ENCODE data around the gene KREMEN1.

KREMEN1 gene

GRCh38 chr22:29049655-29050263 lies 23.1 kb upstream of the KREMEN1 start:
- no peak for DNase-seq (ENCODE audit: low read depth)

DNA sequence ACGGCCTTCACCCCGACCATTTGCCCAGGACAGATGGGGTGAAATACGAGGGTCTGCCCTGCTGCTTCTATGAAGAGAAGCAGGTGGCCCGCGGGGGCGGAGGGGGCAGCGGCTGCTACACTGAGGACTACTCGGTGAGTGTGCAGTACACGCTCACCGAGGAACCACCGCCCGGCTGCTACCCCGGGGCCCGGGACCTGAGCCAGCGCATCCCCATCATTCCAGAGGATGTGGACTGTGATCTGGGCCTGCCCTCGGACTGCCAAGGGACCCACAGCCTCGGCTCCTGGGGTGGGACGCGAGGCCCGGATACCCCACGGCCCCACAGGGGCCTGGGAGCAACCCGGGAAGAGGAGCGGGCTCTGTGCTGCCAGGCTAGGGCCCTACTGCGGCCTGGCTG lies 22.4 kb upstream of the KREMEN1 start:
- DNase-seq (ENCODE audit: low read depth): no peak

GRCh38 chr22:29053048-29053702 lies 19.7 kb upstream of the KREMEN1 start:
- DNase-seq (ENCODE audit: low read depth): no peak

- DNase-seq (ENCODE audit: low read depth): no peak
These were observed 18.5 kb upstream of the KREMEN1 start for GRCh38 chr22:29054251-29054767.

- no peak for DNase-seq (ENCODE audit: low read depth)
These were observed 17.5 kb upstream of the KREMEN1 start for GRCh38 chr22:29055192-29055830.

DNA sequence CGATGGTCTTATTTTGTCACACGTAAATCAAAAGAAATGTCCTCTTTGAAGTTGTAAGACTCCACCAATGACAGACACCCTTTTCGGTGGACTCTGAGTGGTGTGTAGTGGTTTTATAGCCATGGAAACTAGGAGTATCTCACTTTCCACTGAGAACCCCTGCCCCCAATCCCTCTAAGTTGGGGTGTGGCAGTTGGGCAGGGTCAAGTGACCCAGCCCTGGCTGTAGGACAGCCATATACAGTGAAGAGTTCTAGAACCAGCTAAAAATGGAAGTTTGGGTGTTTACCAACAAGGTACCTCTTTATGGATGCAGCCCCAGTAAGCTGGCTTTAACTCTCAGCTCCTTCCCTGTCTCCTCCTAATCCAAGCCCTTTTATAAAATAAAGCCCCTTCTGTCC lies 16.4 kb upstream of the KREMEN1 start:
- DNase-seq (ENCODE audit: low read depth): no peak

- DNase-seq (ENCODE audit: low read depth): no peak
These were observed 12.5 kb upstream of the KREMEN1 start for GRCh38 chr22:29060251-29060869.

DNA sequence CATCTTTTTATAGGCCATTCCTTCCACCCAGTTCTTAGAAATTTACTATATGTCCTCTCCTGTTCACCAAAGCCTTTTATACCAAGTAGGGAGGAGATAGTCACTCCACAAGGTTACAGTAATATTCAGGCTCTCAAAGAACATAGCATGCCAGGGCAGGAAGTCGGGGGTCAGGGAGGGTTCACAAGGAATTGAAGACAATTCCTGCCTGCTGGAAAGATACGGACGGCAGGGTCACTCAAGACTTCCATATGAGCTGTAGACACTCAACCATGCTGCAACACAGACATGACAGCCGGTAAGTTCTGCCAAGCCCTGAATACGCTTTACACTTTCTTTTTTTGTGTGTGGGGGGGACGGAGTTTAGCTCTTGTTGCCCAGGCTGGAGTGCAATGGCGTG lies 11.9 kb upstream of the KREMEN1 start:
- DNase-seq (ENCODE audit: low read depth): no peak

DNA sequence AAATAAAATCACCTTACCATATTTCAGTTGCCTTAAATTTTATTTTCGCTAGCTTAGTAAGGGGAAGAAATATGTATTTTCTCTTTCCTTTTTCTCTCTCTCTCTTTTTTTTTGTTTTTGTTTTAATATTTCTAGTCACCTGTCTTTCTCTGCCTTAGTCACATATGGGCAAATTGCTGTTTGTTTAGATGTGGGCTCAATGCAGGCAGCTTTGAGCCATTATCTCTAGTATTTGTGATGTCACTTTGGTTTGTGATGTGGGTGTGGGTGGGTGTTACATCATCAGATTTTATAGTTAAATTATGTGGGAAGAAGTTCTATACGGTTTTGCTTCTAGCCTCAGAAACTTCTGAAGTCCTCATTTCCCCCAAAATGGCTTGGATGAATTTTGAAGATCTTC lies 11.1 kb upstream of the KREMEN1 start, which contains the start of gene C22orf31:
Gene C22orf31 (minus strand): TSS at position 59 of the 400 bp plus-strand sequence. CDS start 39 bp downstream, at position 20.
- no peak for DNase-seq (ENCODE audit: low read depth)

DNA sequence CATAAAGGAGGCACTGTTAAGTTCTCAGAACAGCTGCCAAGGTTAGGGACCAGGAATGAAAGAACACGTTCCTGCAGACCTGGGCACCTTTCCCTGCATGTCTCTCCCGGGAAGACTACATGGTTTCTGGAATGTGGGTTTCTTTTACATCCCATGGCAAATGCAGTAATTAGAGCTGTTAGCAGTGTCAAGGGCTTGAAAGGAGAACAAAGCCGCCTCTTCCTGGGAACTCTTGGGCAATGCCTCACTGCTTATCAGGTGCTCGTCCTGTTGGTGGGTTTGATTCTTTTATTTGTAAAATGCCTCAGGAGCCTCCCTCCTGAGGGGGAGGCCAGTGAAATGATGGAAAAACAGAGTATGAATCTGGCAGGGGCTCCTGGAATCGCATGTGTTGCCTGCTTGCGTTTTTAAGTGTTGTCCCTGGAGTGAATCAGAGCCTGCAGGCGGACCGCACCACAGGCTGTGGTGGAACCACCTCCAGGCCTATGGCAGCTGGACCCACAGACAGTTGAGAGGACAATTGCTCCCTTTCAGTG lies 10.5 kb upstream of the KREMEN1 start:
- peak; percentile 20 for DNase-seq (ENCODE audit: low read depth)

GRCh38 chr22:29065468-29066190 lies 7.2 kb upstream of the KREMEN1 start:
- DNase-seq (ENCODE audit: low read depth): no peak

- no peak for DNase-seq (ENCODE audit: low read depth)
These were observed 3.4 kb upstream of the KREMEN1 start for GRCh38 chr22:29069463-29069862.

GRCh38 chr22:29070490-29070889 lies 2.3 kb upstream of the KREMEN1 start:
- DNase-seq (ENCODE audit: low read depth): no peak

DNA sequence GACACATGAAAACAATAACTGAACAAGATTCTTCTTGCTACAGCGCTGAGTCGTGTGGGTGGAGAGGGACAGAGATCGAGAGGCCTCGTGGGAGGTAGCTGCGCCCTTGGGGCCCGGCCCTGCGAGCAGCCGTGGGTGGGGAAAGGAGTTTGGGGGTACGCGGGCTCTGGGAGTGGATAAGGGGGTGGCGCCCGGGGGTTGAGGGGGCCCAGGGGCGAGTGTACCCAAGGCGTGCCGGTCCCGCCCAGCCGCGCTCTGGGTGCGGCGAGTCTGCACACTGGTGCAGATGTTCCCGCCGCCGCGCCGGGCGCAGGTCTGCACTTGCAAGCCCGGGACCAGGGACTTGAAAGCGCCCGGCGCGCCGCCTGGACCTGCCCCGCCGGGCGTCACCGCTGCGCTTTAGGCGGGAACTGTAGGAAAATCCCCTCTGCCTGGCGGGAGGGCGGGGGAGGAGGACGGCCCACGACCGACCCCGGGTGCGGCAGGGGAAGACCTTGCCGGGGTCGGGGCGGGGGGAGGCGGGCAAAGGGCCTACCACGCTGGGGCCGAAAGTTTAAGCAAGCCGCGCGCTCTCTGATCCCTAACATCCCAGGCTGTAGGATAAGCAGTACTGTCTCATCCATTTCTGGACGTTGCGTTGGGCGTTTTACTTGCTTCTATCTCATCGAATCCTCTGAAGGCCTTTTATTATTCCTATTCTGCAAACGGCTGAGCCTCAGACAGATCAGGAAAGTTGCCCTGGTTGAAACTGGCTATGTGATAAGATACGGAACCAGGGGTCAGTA lies 1.4 kb upstream of the KREMEN1 start:
- peak; percentile 15 for DNase-seq (ENCODE audit: low read depth)

- peak; percentile 71 for DNase-seq (ENCODE audit: low read depth)
These were observed 449 bp upstream of the KREMEN1 start for GRCh38 chr22:29072193-29072978.

GRCh38 chr22:29073618-29074275 lies 912 bp downstream of the KREMEN1 start:
- DNase-seq (ENCODE audit: low read depth): peak; percentile 16

GRCh38 chr22:29074276-29074772 lies 1.5 kb downstream of the KREMEN1 start:
- no peak for DNase-seq (ENCODE audit: low read depth)

DNA sequence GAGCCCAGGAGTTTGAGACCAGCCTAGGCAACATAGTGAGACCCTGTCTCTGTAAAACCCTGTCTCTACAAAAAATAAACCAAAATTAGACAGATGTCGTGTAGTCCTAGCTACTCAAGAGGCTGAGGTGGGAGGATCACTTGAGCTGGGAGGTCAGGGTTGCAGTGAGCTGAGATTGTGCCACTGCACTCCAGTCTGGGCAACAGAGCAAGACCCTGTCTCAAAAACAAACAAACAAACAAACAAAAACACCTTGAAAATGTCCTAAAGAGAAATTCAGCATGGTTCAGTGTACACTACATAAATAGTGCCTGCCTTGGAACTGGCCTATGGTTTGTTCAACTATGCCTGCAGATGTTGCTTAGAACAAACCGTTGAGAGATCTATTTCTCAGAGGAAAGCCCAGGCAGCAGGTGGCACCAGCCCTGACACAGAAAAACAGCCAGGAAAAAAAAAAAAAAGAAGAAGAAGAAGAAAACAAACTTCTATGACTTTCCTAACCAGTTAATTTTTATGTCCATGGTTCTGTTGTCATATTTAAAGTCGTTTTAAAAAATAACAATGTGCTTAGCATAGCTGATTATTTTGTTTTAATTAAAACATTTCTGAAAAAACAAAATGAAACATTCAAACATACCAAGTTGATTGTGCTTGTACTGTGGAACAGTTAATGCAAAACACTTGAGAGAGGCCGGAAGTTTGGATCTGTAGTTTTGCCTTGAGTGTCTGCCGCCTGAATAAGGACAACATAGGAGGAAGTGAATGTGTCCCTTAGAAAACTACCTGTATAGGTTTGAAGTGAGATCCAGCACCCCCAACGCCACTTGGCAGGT lies 5.4 kb downstream of the KREMEN1 start:
- DNase-seq (ENCODE audit: low read depth): no peak

DNA sequence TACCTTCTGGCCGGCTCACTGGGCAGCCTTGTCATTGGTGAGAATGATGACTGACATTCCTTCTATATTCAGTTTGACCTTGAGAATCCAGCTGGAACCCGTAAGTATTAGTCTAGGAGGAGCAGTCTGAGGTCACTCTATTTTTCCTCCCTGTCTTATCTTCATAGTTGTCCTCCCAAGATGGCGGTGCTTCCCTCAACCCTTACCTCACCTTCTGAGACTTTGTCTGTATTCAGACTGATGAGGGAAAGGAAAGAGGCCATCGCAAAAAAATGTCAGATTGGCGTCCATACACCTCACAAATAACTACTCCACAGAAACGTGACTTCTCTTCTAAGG lies 6.0 kb downstream of the KREMEN1 start:
- DNase-seq (ENCODE audit: low read depth): no peak
